K562 (cell line): ENCODE data around the gene BCL7B. TPM values are rescaled to one million over a fixed set of nuclear protein-coding genes. Genes with fewer than 3 reads are reported as not detected.

Experiments
- ARNT ChIP-seq, 2 experiments: fragments of 450-650 bp; IDR thresholded peaks; 2 replicates each; pipeline ENCODE4 v1.6.1; 2016; ENCODE audit warnings: mild to moderate bottlenecking in 1 of 2
- BCL6 ChIP-seq: fragments of 250-450 bp; sonication (Bioruptor Pico); IDR thresholded peaks from 2 replicates; pipeline ENCODE4 v1.4.0; 2020
- CLOCK ChIP-seq: fragments of 250-450 bp; sonication (Bioruptor Pico); IDR thresholded peaks from 2 replicates; pipeline ENCODE4 v1.4.0; 2020; ENCODE audit warnings: mild to moderate bottlenecking, moderate library complexity, borderline replicate concordance
- CTBP1 ChIP-seq: fragments of 450-650 bp; IDR thresholded peaks from 2 replicates; pipeline ENCODE4 v1.6.1; 2016; ENCODE audit warnings: borderline replicate concordance
- E4F1 ChIP-seq: fragments of 250-450 bp; sonication (Bioruptor Pico); IDR thresholded peaks from 2 replicates; pipeline ENCODE4 v1.5.0; 2021; ENCODE audit warnings: mild to moderate bottlenecking, borderline replicate concordance
- FOXA3 ChIP-seq, 2 experiments: fragments of 450-650 bp in 1 of 2; sonication (generic) in 1 of 2; formaldehyde crosslinking; IDR thresholded peaks in 1 of 2; conservative IDR thresholded peaks in 1 of 2; 2 replicates each; pipeline versions ENCODE4 v1.4.0 to v1.8.0; 2020 to 2022; ENCODE audit warnings: mild to moderate bottlenecking in 2 of 2, missing genetic modification reagents in 1 of 2
- FOXK1 ChIP-seq: sonication (generic); formaldehyde crosslinking; IDR thresholded peaks from 2 replicates; pipeline ENCODE4 v1.8.0; 2022; ENCODE audit warnings: missing genetic modification reagents, mild to moderate bottlenecking, borderline replicate concordance
- GABPA ChIP-seq: fragments of 200-800 bp; sonication (Bioruptor generic); conservative IDR thresholded peaks from 2 replicates; pipeline ENCODE4 v1.6.1; 2016; ENCODE audit warnings: low read depth, missing genetic modification characterization, missing compliant biosample characterization
- HMBOX1 ChIP-seq: sonication (generic); IDR thresholded peaks from 2 replicates; pipeline ENCODE4 v1.6.1; 2016
- IRF2 ChIP-seq: sonication (generic); formaldehyde crosslinking; IDR thresholded peaks from 2 replicates; pipeline ENCODE4 v1.8.1; 2022; ENCODE audit warnings: mild to moderate bottlenecking, missing genetic modification reagents
- MED1 ChIP-seq: sonication (generic); formaldehyde crosslinking; IDR thresholded peaks from 2 replicates; pipeline ENCODE4 v1.8.1; 2023; ENCODE audit warnings: missing genetic modification reagents, borderline replicate concordance
- MEIS2 ChIP-seq: fragments of 450-650 bp; IDR thresholded peaks from 2 replicates; pipeline ENCODE4 v1.6.1; 2014; ENCODE audit warnings: mild to moderate bottlenecking; ENCODE audit not compliant: partially characterized antibody
- MLLT1 ChIP-seq, 2 experiments: fragments of 450-650 bp; IDR thresholded peaks; 2 replicates each; pipeline ENCODE4 v1.6.1; 2016
- POLR2AphosphoS5 ChIP-seq: IDR thresholded peaks from 2 replicates; pipeline ENCODE4 v1.6.1; 2011; ENCODE audit warnings: mild to moderate bottlenecking, low read depth, low read length, moderate library complexity; ENCODE audit not compliant: control insufficient read depth, insufficient read depth
- PTRF ChIP-seq: fragments of 450-650 bp; IDR thresholded peaks from 2 replicates; pipeline ENCODE4 v1.6.1; 2016; ENCODE audit warnings: mild to moderate bottlenecking, missing genetic modification characterization, missing compliant biosample characterization
- RHOXF2B ChIP-seq: fragments of 250-450 bp; sonication (Bioruptor Pico); conservative IDR thresholded peaks from 2 replicates; pipeline ENCODE4 v1.5.1; 2021
- SREBF2 ChIP-seq: sonication (generic); formaldehyde crosslinking; IDR thresholded peaks from 2 replicates; pipeline ENCODE4 v1.4.0; 2020; ENCODE audit warnings: mild to moderate bottlenecking, missing genetic modification reagents
- TCF3 ChIP-seq: sonication (generic); formaldehyde crosslinking; IDR thresholded peaks from 2 replicates; pipeline ENCODE4 v1.4.0; 2020; ENCODE audit warnings: mild to moderate bottlenecking, missing genetic modification reagents
- TGIF2 ChIP-seq: sonication (generic); formaldehyde crosslinking; IDR thresholded peaks from 2 replicates; pipeline ENCODE4 v1.8.1; 2022; ENCODE audit warnings: mild to moderate bottlenecking, missing genetic modification reagents, moderate library complexity
- ZNF140 ChIP-seq: fragments of 250-450 bp; sonication (Bioruptor Pico); IDR thresholded peaks from 2 replicates; pipeline ENCODE4 v1.8.0; 2021; ENCODE audit warnings: moderate library complexity, mild to moderate bottlenecking, inconsistent platforms
- polyA plus RNA-seq, 8 experiments: library from polyadenylated mRNA; depleted of rRNA in 4 of 8; stranded (reverse) in 5 of 8; unstranded in 3 of 8; fragments of >200 nt; fragmentation: Nextera tagmentation in 2 of 8; fragmentation: Illumina TruSeq in 1 of 8; extraction: Ambion mirVana in 2 of 8; extraction: Trizol in 1 of 8; gene quantifications; 2 replicates each; pipeline versions ENCODE4 v1.2.1 to v1.2.3, GENCODE V29; 2011 to 2014; ENCODE audit warnings: inconsistent platforms in 1 of 8, missing spikeins in 1 of 8
- total RNA-seq, 7 experiments: library from RNA; depleted of rRNA in 6 of 7; stranded (reverse); fragments of >200 nt in 6 of 7; fragmentation: Illumina TruSeq in 2 of 7; extraction: Trizol in 2 of 7; gene quantifications; 2 replicates each; pipeline versions ENCODE4 v1.2.1 to v1.2.3, GENCODE V29; 2011 to 2021; ENCODE audit warnings: low replicate concordance in 1 of 7

The BCL7B gene
- total and polyA plus RNA-seq, 9 of the 15 experiments (the other 6 are each of a cell fraction or from before 2014, with no cell fraction given), result 10.0 to 73.2 (median 32.9) TPM

- no peak for TF ChIP-seq HMBOX1
- no peak for TF ChIP-seq ARNT (IDR thresholded peaks at IDR 0.05)
- no peak for TF ChIP-seq MEIS2
- TF ChIP-seq BCL6 (CRISPR knock-in tag), result no peak
- no peak for TF ChIP-seq FOXK1
- peak; percentile 70; the same call in 1 of the 2 replicates for TF ChIP-seq CTBP1
- TF ChIP-seq POLR2AphosphoS5, result 0 out of 2 replicates have a peak, but pooled peaks have one; percentile 12
- peak; percentile 33; the same call in 1 of the 2 replicates for TF ChIP-seq GABPA (tag)
- TF ChIP-seq MED1, result no peak
- TF ChIP-seq FOXA3 (CRISPR knock-in tag; conservative IDR thresholded peaks at IDR 0.05 in 1 of 2, IDR thresholded peaks at IDR 0.05 in 1 of 2), result 0 out of 4 replicates have a peak, but pooled peaks of 1 of the 2 experiments have one; percentile 21
- TF ChIP-seq ZNF140, result no peak
- peak; percentile 34 for TF ChIP-seq TCF3 (CRISPR knock-in tag)
- TF ChIP-seq TGIF2 (CRISPR knock-in tag), result no peak
- TF ChIP-seq RHOXF2B (CRISPR knock-in tag), result 0 out of 2 replicates have a peak, but pooled peaks have one; percentile 2
- TF ChIP-seq SREBF2 (CRISPR knock-in tag), result 0 out of 2 replicates have a peak, but pooled peaks have one; percentile 45
- TF ChIP-seq PTRF (tag), result no peak
- no peak for TF ChIP-seq CLOCK (CRISPR knock-in tag)
- TF ChIP-seq IRF2 (CRISPR knock-in tag), result no peak
- TF ChIP-seq E4F1 (CRISPR knock-in tag), result no peak
- TF ChIP-seq MLLT1 (IDR thresholded peaks at IDR 0.05), result peak in 1 of 2 experiments; percentile 59; a peak in 1 of 4 replicates
These were observed 10.6 kb upstream of the BCL7B start (continued) for GRCh38 chr7:73567846-73568685.
